H1 (cell line): ENCODE data around the gene TMEM232. TPM values are rescaled to one million over a fixed set of nuclear protein-coding genes. Genes with fewer than 3 reads are reported as not detected.

Source experiments
- CTCF ChIA-PET: fragments of 300-600 bp; sonication (Branson Sonifier 250); formaldehyde crosslinking; loops from one replicate; lab custom pipeline; 2021; ENCODE audit not compliant: partially characterized antibody; lab: Charles Lee
- POLR2A ChIA-PET: fragments of 300-600 bp; sonication (Branson Sonifier 250); formaldehyde crosslinking; loops from one replicate; lab custom pipeline; 2021; ENCODE audit warnings: inconsistent platforms; ENCODE audit not compliant: partially characterized antibody; lab: Charles Lee
- DNase-seq, 2 experiments: peaks; one replicate each; pipeline versions ENCODE4 v3.0.0 to v3.0.0-alpha.2; 2010 to 2022; ENCODE audit warnings: low spot score in 2 of 2, low read depth in 1 of 2, mixed read lengths in 1 of 2
- FAIRE-seq: peaks from 2 replicates; lab custom pipeline; 2011; peaks lifted over from hg19 to GRCh38; lab: Jason Lieb, UNC
- H2AFZ ChIP-seq: 2 replicates; pipeline ENCODE4 v1.8.1; 2012; ENCODE audit warnings: low read length, inconsistent platforms
- H2AK5ac ChIP-seq: 2 replicates; pipeline ENCODE4 v1.6.1; 2013; ENCODE audit warnings: low read depth, low read length
- H2BK120ac ChIP-seq: replicated peaks from 2 replicates; pipeline ENCODE3; 2013; ENCODE audit warnings: low read depth, low read length, inconsistent platforms
- H2BK12ac ChIP-seq: 2 replicates; pipeline ENCODE4 v1.6.1; 2013; ENCODE audit warnings: low read depth, low read length
- H2BK15ac ChIP-seq: 2 replicates; pipeline ENCODE4 v1.6.1; 2013; ENCODE audit warnings: low read length
- H2BK20ac ChIP-seq: 2 replicates; pipeline ENCODE4 v1.6.1; 2013; ENCODE audit warnings: low read length
- H2BK5ac ChIP-seq: 2 replicates; pipeline ENCODE4 v1.6.1; 2013; ENCODE audit warnings: low read depth, low read length
- H3K14ac ChIP-seq: 2 replicates; pipeline ENCODE4 v1.6.1; 2013; ENCODE audit warnings: inconsistent platforms; ENCODE audit not compliant: insufficient read length
- H3K18ac ChIP-seq: 2 replicates; pipeline ENCODE4 v1.6.1; 2013; ENCODE audit warnings: low read length; ENCODE audit errors: extremely low read depth
- H3K23ac ChIP-seq: 2 replicates; pipeline ENCODE4 v1.6.1; 2013; ENCODE audit warnings: inconsistent platforms; ENCODE audit not compliant: insufficient read length
- H3K23me2 ChIP-seq: 2 replicates; pipeline ENCODE4 v1.6.1; 2013; ENCODE audit warnings: low read depth, low read length
- H3K27ac ChIP-seq: 2 replicates; pipeline ENCODE4 v1.6.1; 2011; ENCODE audit warnings: low read depth, low read length, inconsistent platforms
- H3K27me3 ChIP-seq, 4 experiments: replicated peaks in 1 of 4; 1 replicate in 1 of 4; 2 replicates in 3 of 4; pipeline versions ENCODE4 v1.6.1 to v1.8.1; 2011 to 2013; ENCODE audit warnings: low read length in 3 of 4, mild to moderate bottlenecking in 3 of 4, inconsistent platforms in 2 of 4, mixed read lengths in 2 of 4, moderate library complexity in 1 of 4; ENCODE audit not compliant: control insufficient read depth in 3 of 4, insufficient read depth in 3 of 4; ENCODE audit errors: extremely low read depth in 1 of 4
- H3K36me3 ChIP-seq, 4 experiments: 2 replicates each; pipeline versions ENCODE4 v1.6.1 to v1.8.1; 2011 to 2013; ENCODE audit warnings: mild to moderate bottlenecking in 4 of 4, low read length in 3 of 4, moderate library complexity in 2 of 4, control low read depth in 1 of 4, inconsistent platforms in 1 of 4; ENCODE audit not compliant: insufficient read depth in 4 of 4, control insufficient read depth in 2 of 4
- H3K4ac ChIP-seq: replicated peaks from 2 replicates; pipeline ENCODE3; 2013; ENCODE audit warnings: low read length, low read depth, mixed read lengths, inconsistent platforms; ENCODE audit not compliant: insufficient read length
- H3K4me1 ChIP-seq, 4 experiments: replicated peaks in 1 of 4; 1 replicate in 1 of 4; 2 replicates in 3 of 4; pipeline versions ENCODE4 v1.6.1 to v1.8.1; 2011 to 2013; ENCODE audit warnings: low read length in 3 of 4, inconsistent platforms in 2 of 4, mixed read lengths in 1 of 4; ENCODE audit not compliant: insufficient read depth in 4 of 4, control insufficient read depth in 3 of 4
- H3K4me2 ChIP-seq, 2 experiments: 2 replicates each; pipeline versions ENCODE4 v1.6.1 to v1.8.1; 2011 to 2013; ENCODE audit warnings: low read depth in 2 of 2, low read length in 2 of 2, control low read depth in 1 of 2, inconsistent platforms in 1 of 2, mild to moderate bottlenecking in 1 of 2; ENCODE audit not compliant: insufficient read depth in 1 of 2
- H3K4me3 ChIP-seq, 4 experiments: fragments of 200-600, 300-600 bp in 1 of 4; sonication (generic), shearing (Covaris generic), sonication (Bioruptor Twin) in 1 of 4; 2 replicates each; pipeline versions ENCODE4 v1.5.1 to v1.8.1; 2011 to 2016; ENCODE audit warnings: low read length in 4 of 4, low read depth in 3 of 4, control low read depth in 2 of 4, inconsistent platforms in 2 of 4, mild to moderate bottlenecking in 2 of 4, mixed read lengths in 1 of 4, moderate library complexity in 1 of 4; ENCODE audit not compliant: insufficient read depth in 2 of 4; ENCODE audit errors: extremely low read depth in 1 of 4
- H3K56ac ChIP-seq: replicated peaks from 2 replicates; pipeline ENCODE3; 2013; ENCODE audit warnings: low read depth, mild to moderate bottlenecking, mixed read lengths, low read length, inconsistent platforms; ENCODE audit not compliant: insufficient read length
- H3K79me1 ChIP-seq: 2 replicates; pipeline ENCODE4 v1.6.1; 2013; ENCODE audit warnings: low read depth, low read length, control low read depth
- H3K79me2 ChIP-seq, 2 experiments: 2 replicates each; pipeline versions ENCODE4 v1.6.1 to v1.8.1; 2012 to 2013; ENCODE audit warnings: low read length in 2 of 2, mild to moderate bottlenecking in 2 of 2, inconsistent platforms in 1 of 2; ENCODE audit not compliant: insufficient read depth in 2 of 2, control insufficient read depth in 1 of 2
- H3K9ac ChIP-seq, 4 experiments: replicated peaks in 1 of 4; 1 replicate in 1 of 4; 2 replicates in 3 of 4; pipeline versions ENCODE4 v1.6.1 to v1.8.1; 2011 to 2013; ENCODE audit warnings: low read depth in 3 of 4, low read length in 3 of 4, control low read depth in 2 of 4, mild to moderate bottlenecking in 2 of 4, moderate library complexity in 2 of 4, inconsistent platforms in 1 of 4; ENCODE audit errors: extremely low read depth in 1 of 4
- H3K9me3 ChIP-seq, 2 experiments: 2 replicates each; pipeline versions ENCODE4 v1.6.1 to v1.8.1; 2012 to 2013; ENCODE audit warnings: mild to moderate bottlenecking in 2 of 2, moderate library complexity in 2 of 2, control low read depth in 1 of 2, inconsistent platforms in 1 of 2, low read depth in 1 of 2, low read length in 1 of 2, mixed read lengths in 1 of 2; ENCODE audit not compliant: insufficient read depth in 2 of 2
- H4K20me1 ChIP-seq, 2 experiments: replicated peaks in 1 of 2; 2 replicates each; pipeline versions ENCODE3 to v1.8.1; 2011 to 2013; ENCODE audit warnings: inconsistent platforms in 2 of 2, low read length in 2 of 2, mild to moderate bottlenecking in 1 of 2; ENCODE audit not compliant: insufficient read depth in 2 of 2, control insufficient read depth in 1 of 2
- H4K5ac ChIP-seq: 2 replicates; pipeline ENCODE4 v1.6.1; 2013; ENCODE audit warnings: low read length, low read depth, mixed read lengths, inconsistent platforms; ENCODE audit not compliant: insufficient read length
- H4K8ac ChIP-seq: 2 replicates; pipeline ENCODE4 v1.8.0; 2013; ENCODE audit warnings: mild to moderate bottlenecking, moderate library complexity, low read length, inconsistent platforms; ENCODE audit not compliant: insufficient read depth; ENCODE audit errors: extremely low read depth
- H4K91ac ChIP-seq: replicated peaks from 2 replicates; pipeline ENCODE3; 2013; ENCODE audit warnings: low read length, mixed read lengths, inconsistent platforms; ENCODE audit not compliant: insufficient read length
- BACH1 ChIP-seq: IDR thresholded peaks from 2 replicates; pipeline ENCODE4 v1.6.1; 2012; ENCODE audit warnings: low read length, improper control_type of control experiment
- CBX5 ChIP-seq: fragments of 300-800, 300-1000 bp; sonication (generic); IDR thresholded peaks from 2 replicates; pipeline ENCODE4 v1.7.1; 2016; ENCODE audit warnings: antibody characterized with exemption, low read length, low read depth
- CHD2 ChIP-seq: IDR thresholded peaks from 2 replicates; pipeline ENCODE4 v1.6.1; 2012; ENCODE audit warnings: low read length, improper control_type of control experiment
- GTF2F1 ChIP-seq: IDR thresholded peaks from 2 replicates; pipeline ENCODE4 v1.6.1; 2012; ENCODE audit warnings: low read depth, low read length, improper control_type of control experiment, borderline replicate concordance
- HDAC2 ChIP-seq, 2 experiments: fragments of 300-600 bp in 1 of 2; sonication (generic) in 1 of 2; IDR thresholded peaks; 2 replicates each; pipeline ENCODE4 v1.6.1; 2011 to 2012; ENCODE audit warnings: low read depth in 2 of 2, low read length in 2 of 2, mild to moderate bottlenecking in 2 of 2, moderate library complexity in 2 of 2, borderline replicate concordance in 1 of 2, inconsistent platforms in 1 of 2
- HDAC6 ChIP-seq: IDR thresholded peaks from one replicate; pipeline ENCODE4 v1.7.1; 2012; ENCODE audit warnings: low read depth, mild to moderate bottlenecking, inconsistent platforms, low read length, moderate library complexity
- JUN ChIP-seq: IDR thresholded peaks from 2 replicates; pipeline ENCODE4 v1.6.1; 2011; ENCODE audit warnings: low read depth, mild to moderate bottlenecking, improper control_type of control experiment, low read length
- KDM1A ChIP-seq: fragments of 200-600, 300-600 bp; sonication (generic); IDR thresholded peaks from 2 replicates; pipeline ENCODE4 v1.7.1; 2016; ENCODE audit warnings: mild to moderate bottlenecking, low read length, borderline replicate concordance
- POLR2A ChIP-seq, 2 experiments: IDR thresholded peaks; 1 replicate in 1 of 2; 2 replicates in 1 of 2; pipeline ENCODE4 v1.6.1; 2011; ENCODE audit warnings: low read depth in 2 of 2, low read length in 2 of 2, mild to moderate bottlenecking in 2 of 2; ENCODE audit errors: control extremely low read depth in 1 of 2
- POU5F1 ChIP-seq: IDR thresholded peaks from 2 replicates; pipeline ENCODE4 v1.6.1; 2011; ENCODE audit warnings: low read depth, mild to moderate bottlenecking, low read length, moderate library complexity
- SIRT6 ChIP-seq: IDR thresholded peaks from one replicate; pipeline ENCODE4 v1.7.1; 2012; ENCODE audit warnings: low read length, inconsistent platforms
- TAF1 ChIP-seq: IDR thresholded peaks from 2 replicates; pipeline ENCODE4 v1.6.1; 2011; ENCODE audit warnings: mild to moderate bottlenecking, low read depth, low read length
- polyA plus RNA-seq, 7 experiments: library from polyadenylated mRNA; depleted of rRNA in 3 of 7; stranded (reverse) in 5 of 7; unstranded in 2 of 7; fragments of >200 nt in 5 of 7; fragments of 200-250 nt in 2 of 7; gene quantifications; 1 replicate in 5 of 7; 2 replicates in 1 of 7; 4 replicates in 1 of 7; pipeline versions ENCODE4 v1.2.1 to v1.2.3, GENCODE V29; 2011 to 2013; ENCODE audit warnings: missing spikeins in 2 of 7, mixed read lengths in 2 of 7
- total RNA-seq: library from RNA; stranded (reverse); fragmentation: NEBNext Ultra II Directional; extraction: Animal tissue kit (Norgen Biotek cat#: 25700); gene quantifications from 2 replicates; pipeline ENCODE4 v1.2.1, GENCODE V29; 2021

The TMEM232 gene
- total and polyA plus RNA-seq, 2 of the 8 experiments (the other 6 are each of a cell fraction or from before 2014, with no cell fraction given), result 0.38 to 1.3 TPM

GRCh38 chr5:110681953-110682352 lies 44.5 kb downstream of the TMEM232 start:
- Histone ChIP-seq H3K4ac (no peak overlapping the region), H3K9me3 (no peaks in the 10 kb centered on the region), H3K23me2 (no peaks in the 10 kb centered on the region), H4K20me1 (no peaks in the 10 kb centered on the region), H3K27me3 (no peaks in the 10 kb centered on the region), H3K56ac (no peak overlapping the region), H3K23ac (no peak overlapping the region), H2BK15ac (no peak overlapping the region), H2AFZ (no peak overlapping the region), H3K4me3 (no peak overlapping the region), H4K91ac (no peak overlapping the region), H3K18ac (no peak overlapping the region), H3K4me2 (no peak overlapping the region), H3K14ac (no peak overlapping the region), H2BK20ac (no peak overlapping the region), H2BK120ac (no peak overlapping the region), H2BK5ac (no peak overlapping the region), H3K4me1 (no peaks in the 10 kb centered on the region; a peak in 1 of 7 replicates), H4K8ac (no peak overlapping the region), H4K5ac (no peak overlapping the region), H3K9ac (no peak overlapping the region), H3K79me1 (no peaks in the 10 kb centered on the region), H2BK12ac (no peak overlapping the region), H3K79me2 (no peaks in the 10 kb centered on the region), H3K27ac (no peak overlapping the region), H2AK5ac (no peak overlapping the region), H3K36me3 (no peaks in the 10 kb centered on the region)
- no peak for DNase-seq
- no peak for TF ChIP-seq SIRT6
- TF ChIP-seq POLR2A (IDR thresholded peaks at IDR 0.05; ENCODE audit: control extremely low read depth in 1 of 2, low read depth in 2 of 2, low read length in 2 of 2), result no peak
- TF ChIP-seq GTF2F1, result no peak
- TF ChIP-seq JUN, result no peak
- TF ChIP-seq CBX5, result no peak
- TF ChIP-seq CHD2, result no peak
- no peak for TF ChIP-seq BACH1
- TF ChIP-seq HDAC2 (IDR thresholded peaks at IDR 0.05; ENCODE audit: borderline replicate concordance in 1 of 2, low read depth in 2 of 2, low read length in 2 of 2), result no peak
- TF ChIP-seq TAF1, result no peak
- TF ChIP-seq KDM1A, result no peak
- no peak for TF ChIP-seq HDAC6
- no peak for TF ChIP-seq POU5F1
- CTCF ChIA-PET, result interaction anchor here (0.8 to 1.8 kb wide), 4 partner anchors 11 to 448 kb away, joined by 3 to 6 read pairs (median 3); no protein-coding TSS in a partner anchor
- no peak for FAIRE-seq
- POLR2A ChIA-PET, result no interaction called here
